Prostate gland (tissue), 2 donors: ENCODE measurements around the gene MANF. TPM values are rescaled to one million over a fixed set of nuclear protein-coding genes. Genes with fewer than 3 reads are reported as not detected.

ENCODE experiments used
- DNase-seq: peaks from one replicate; pipeline ENCODE4 v3.0.0-alpha.2; 2019; ENCODE audit warnings: low spot score
- H3K27ac ChIP-seq, 2 donors: fragments of 200-600 bp; sonication (generic); 2 replicates each; pipeline ENCODE4 v1.5.1; 2017 to 2019
- H3K27me3 ChIP-seq: fragments of 200-600 bp; sonication (generic); replicated peaks from 2 replicates; pipeline ENCODE4 v1.5.1; 2019; ENCODE audit not compliant: insufficient read depth
- H3K36me3 ChIP-seq, 2 donors: fragments of 200-600 bp; sonication (generic); 1 replicate in 1 of 2; 2 replicates in 1 of 2; pipeline versions ENCODE4 v1.5.1 to v1.8.1; 2017 to 2019
- H3K4me1 ChIP-seq: fragments of 200-600 bp; sonication (generic); replicated peaks from 2 replicates; pipeline ENCODE4 v1.5.1; 2019
- H3K4me3 ChIP-seq, 2 donors: fragments of 200-600 bp; sonication (generic); 2 replicates each; pipeline ENCODE4 v1.5.1; 2017 to 2019
- H3K9me3 ChIP-seq: fragments of 200-600 bp; sonication (generic); 2 replicates; pipeline ENCODE4 v1.5.1; 2017
- CTCF ChIP-seq, 4 experiments: fragments of 200-600 bp in 2 of 4; fragments of 450-650 bp in 2 of 4; sonication (generic) in 2 of 4; IDR thresholded peaks; 1 replicate in 3 of 4; 2 replicates in 1 of 4; pipeline ENCODE4 v1.5.1; 2016 to 2019; ENCODE audit warnings: antibody characterized with exemption in 4 of 4, mild to moderate bottlenecking in 2 of 4, moderate library complexity in 2 of 4
- POLR2A ChIP-seq: fragments of 450-650 bp; IDR thresholded peaks from one replicate; pipeline ENCODE4 v1.6.1; 2016; ENCODE audit warnings: antibody characterized with exemption, mild to moderate bottlenecking
- POLR2AphosphoS5 ChIP-seq: sonication (generic); formaldehyde crosslinking; IDR thresholded peaks from one replicate; pipeline ENCODE4 v1.6.1; 2017; ENCODE audit warnings: antibody characterized with exemption
- WGBS: methylation state at CpG from one replicate; pipeline ENCODE4 v1.1.5; 2018; 5-methylcytosine and 5-hydroxymethylcytosine counted together
- intact Hi-C: fragments of 100-400 bp; cut with DNase I; formaldehyde crosslinking; loops from one replicate; pipeline ENCODE4 v1.14.2; 2022
- total RNA-seq, 2 donors: library from RNA; depleted of rRNA; stranded (reverse); fragments of >200 nt; gene quantifications; one replicate each; pipeline ENCODE4 v1.1.0, GENCODE V29; 2016

The MANF gene
- total RNA-seq, 2 donors from 2014 or later: 30.6 to 81.4 TPM

GRCh38 chr3:51391566-51392354 lies 6.7 kb downstream of the MANF start:
- intact Hi-C loops: loop anchor here (5.0 kb wide), 1 partner anchor 111 kb away; the partner anchor contains the start of gene DCAF1
- Histone ChIP-seq H3K4me3 (peak overlapping the region; percentile 74 to 88), H3K9me3 (no peaks in the 10 kb centered on the region), H3K36me3 (no peaks in the 10 kb centered on the region), H3K27me3 (no peaks in the 10 kb centered on the region), H3K4me1 (peaks cover 38% of the 10 kb centered on the region), H3K27ac (peak overlapping the region; percentile 67 to 90)
- DNase-seq: no peak
- 15% methylated on average over 36 of the region's 115 CpGs for WGBS
- TF ChIP-seq POLR2AphosphoS5 (no peak), CTCF (IDR thresholded peaks at IDR 0.05) (no peak), POLR2A (no peak)

GRCh38 chr3:51392355-51393133 lies 7.5 kb downstream of the MANF start:
- Histone ChIP-seq H3K9me3 (no peaks in the 10 kb centered on the region), H3K4me3 (peak overlapping the region; percentile 74 to 88), H3K4me1 (peaks cover 35% of the 10 kb centered on the region), H3K27me3 (no peaks in the 10 kb centered on the region), H3K36me3 (no peaks in the 10 kb centered on the region), H3K27ac (peak overlapping the region; percentile 67 to 90)
- intact Hi-C loops: loop anchor here (5.0 kb wide), 1 partner anchor 110 kb away; the partner anchor contains the start of gene DCAF1
- no peak for DNase-seq
- WGBS: 81% methylated on average over 39 of the region's 42 CpGs
- TF ChIP-seq CTCF (IDR thresholded peaks at IDR 0.05) (no peak), POLR2A (no peak), POLR2AphosphoS5 (no peak)

- Histone ChIP-seq H3K27me3 (no peaks in the 10 kb centered on the region), H3K4me1 (peaks cover 29% of the 10 kb centered on the region), H3K36me3 (no peaks in the 10 kb centered on the region), H3K27ac (no peak overlapping the region), H3K4me3 (no peak overlapping the region), H3K9me3 (no peaks in the 10 kb centered on the region)
- DNase-seq: no peak
- TF ChIP-seq POLR2A (no peak), POLR2AphosphoS5 (no peak), CTCF (IDR thresholded peaks at IDR 0.05) (no peak)
- intact Hi-C loops: loop anchor here (5.0 kb wide), 1 partner anchor 109 kb away; the partner anchor contains the start of gene DCAF1
- WGBS: 96% methylated on average over 16 of the region's 17 CpGs
These were observed 8.0 kb downstream of the MANF start for GRCh38 chr3:51393134-51393495.

- no peaks in the 10 kb centered on the region for H3K9me3 ChIP-seq
- no peak overlapping the region for H3K4me3 ChIP-seq
- peaks cover 29% of the 10 kb centered on the region for H3K4me1 ChIP-seq
- WGBS: 81% methylated on average over 6 of the region's 14 CpGs
- TF ChIP-seq CTCF (IDR thresholded peaks at IDR 0.05) (no peak), POLR2AphosphoS5 (no peak), POLR2A (no peak)
- intact Hi-C loops: loop anchor here (5.0 kb wide), 1 partner anchor 109 kb away; the partner anchor contains the start of gene DCAF1
- H3K36me3 ChIP-seq: no peaks in the 10 kb centered on the region
- H3K27me3 ChIP-seq: no peaks in the 10 kb centered on the region
- no peak for DNase-seq
- H3K27ac ChIP-seq: no peak overlapping the region
These were observed 8.5 kb downstream of the MANF start for GRCh38 chr3:51393564-51393963.
